GM12878 (cell line): ENCODE data around the gene PYGO2. TPM values are rescaled to one million over a fixed set of nuclear protein-coding genes. Genes with fewer than 3 reads are reported as not detected.

Experiments
- BRCA1 ChIP-seq: IDR thresholded peaks from 2 replicates; pipeline ENCODE4 v1.6.1; 2011; ENCODE audit warnings: low read depth, low read length, improper control_type of control experiment
- CHD2 ChIP-seq: IDR thresholded peaks from 2 replicates; pipeline ENCODE4 v1.6.1; 2011; ENCODE audit warnings: low read depth, low read length, improper control_type of control experiment, borderline replicate concordance
- EGR1 ChIP-seq, 2 experiments: IDR thresholded peaks; 1 replicate in 1 of 2; 2 replicates in 1 of 2; pipeline ENCODE4 v1.6.1; 2011 to 2012; ENCODE audit warnings: low read depth in 2 of 2, low read length in 2 of 2, borderline replicate concordance in 1 of 2, mild to moderate bottlenecking in 1 of 2, moderate library complexity in 1 of 2
- EP300 ChIP-seq, 2 experiments: fragments of 150-350 bp in 1 of 2; IDR thresholded peaks; 2 replicates each; pipeline ENCODE4 v1.6.1; 2011 to 2012; ENCODE audit warnings: low read depth in 2 of 2, low read length in 2 of 2, borderline replicate concordance in 1 of 2, improper control_type of control experiment in 1 of 2, inconsistent platforms in 1 of 2; ENCODE audit not compliant: control insufficient read depth in 1 of 2
- ETV6 ChIP-seq, 2 experiments: fragments of 450-650 bp in 1 of 2; IDR thresholded peaks in 1 of 2; conservative IDR thresholded peaks in 1 of 2; 2 replicates each; pipeline ENCODE4 v1.6.1; 2014; ENCODE audit warnings: antibody characterized with exemption in 1 of 2, borderline replicate concordance in 1 of 2, low read depth in 1 of 2, mild to moderate bottlenecking in 1 of 2, moderate library complexity in 1 of 2
- FOS ChIP-seq: IDR thresholded peaks from 3 replicates; pipeline ENCODE4 v1.6.1; 2011; ENCODE audit warnings: borderline replicate concordance; ENCODE audit not compliant: insufficient read length; ENCODE audit errors: extremely low read depth
- MXI1 ChIP-seq: fragments of 150-350 bp; IDR thresholded peaks from 2 replicates; pipeline ENCODE4 v1.6.1; 2011; ENCODE audit warnings: low read depth, mild to moderate bottlenecking, inconsistent platforms, low read length, improper control_type of control experiment
- POLR2AphosphoS5 ChIP-seq: IDR thresholded peaks from 2 replicates; pipeline ENCODE4 v1.6.1; 2011; ENCODE audit warnings: mild to moderate bottlenecking, low read length, inconsistent platforms
- RAD21 ChIP-seq: IDR thresholded peaks from 2 replicates; pipeline ENCODE4 v1.6.1; 2011; ENCODE audit warnings: mild to moderate bottlenecking, low read depth, low read length, moderate library complexity; ENCODE audit not compliant: insufficient read depth
- RCOR1 ChIP-seq: conservative IDR thresholded peaks from 2 replicates; pipeline ENCODE4 v1.6.1; 2012; ENCODE audit warnings: low read depth, low read length, improper control_type of control experiment
- RELB ChIP-seq: fragments of 450-650 bp; IDR thresholded peaks from 2 replicates; pipeline ENCODE4 v1.6.1; 2017; ENCODE audit warnings: low read depth, mild to moderate bottlenecking, moderate library complexity
- SIX5 ChIP-seq: IDR thresholded peaks from 2 replicates; pipeline ENCODE4 v1.6.1; 2011; ENCODE audit warnings: mild to moderate bottlenecking, low read depth, low read length, moderate library complexity; ENCODE audit not compliant: severe bottlenecking
- SKIL ChIP-seq: fragments of 450-650 bp; IDR thresholded peaks from 2 replicates; pipeline ENCODE4 v1.6.1; 2017; ENCODE audit warnings: mild to moderate bottlenecking, low read depth, inconsistent platforms; ENCODE audit not compliant: poor library complexity, severe bottlenecking
- SP1 ChIP-seq: IDR thresholded peaks from one replicate; pipeline ENCODE4 v1.6.1; 2011; ENCODE audit warnings: low read depth, low read length
- USF2 ChIP-seq: IDR thresholded peaks from 2 replicates; pipeline ENCODE4 v1.6.1; 2011; ENCODE audit warnings: low read depth, low read length, improper control_type of control experiment, borderline replicate concordance
- YY1 ChIP-seq: IDR thresholded peaks from 2 replicates; pipeline ENCODE4 v1.6.1; 2011; ENCODE audit warnings: low read depth, mild to moderate bottlenecking, low read length
- ZNF207 ChIP-seq: fragments of 450-650 bp; IDR thresholded peaks from 2 replicates; pipeline ENCODE4 v1.6.1; 2014; ENCODE audit warnings: antibody characterized with exemption, mild to moderate bottlenecking, borderline replicate concordance
- ZNF687 ChIP-seq: fragments of 450-650 bp; IDR thresholded peaks from 2 replicates; pipeline ENCODE4 v1.6.1; 2017; ENCODE audit warnings: mild to moderate bottlenecking, moderate library complexity
- polyA plus RNA-seq, 11 experiments: library from polyadenylated mRNA; depleted of rRNA in 4 of 11; unstranded in 6 of 11; stranded (reverse) in 5 of 11; fragments of >200 nt; fragmentation: Nextera tagmentation in 4 of 11; fragmentation: Illumina TruSeq in 1 of 11; extraction: Ambion mirVana in 4 of 11; extraction: Trizol in 1 of 11; gene quantifications; 1 replicate in 1 of 11; 2 replicates in 10 of 11; pipeline versions ENCODE4 v1.2.1 to v1.2.3, GENCODE V29; 2011 to 2016; ENCODE audit warnings: inconsistent platforms in 2 of 11, missing spikeins in 2 of 11, low read depth in 1 of 11
- total RNA-seq, 4 experiments: library from RNA; depleted of rRNA in 3 of 4; stranded (reverse); fragments of >200 nt in 3 of 4; fragmentation: Illumina TruSeq in 1 of 4; extraction: Trizol in 1 of 4; gene quantifications; 2 replicates each; pipeline versions ENCODE4 v1.2.1 to v1.2.3, GENCODE V29; 2013 to 2021

The PYGO2 gene
- total and polyA plus RNA-seq, 10 of the 15 experiments (the other 5 are each of a cell fraction or from before 2014, with no cell fraction given) = 8.1 to 33.8 (median 23.5) TPM

GRCh38 chr1:154937085-154937987 is 24.2 kb downstream of the PYGO2 start (continued):
- TF ChIP-seq EGR1 (IDR thresholded peaks at IDR 0.05; ENCODE audit: borderline replicate concordance in 1 of 2, low read depth in 2 of 2, low read length in 2 of 2) = peak in 1 of 2 experiments; percentile 56; a peak in 2 of 3 replicates
- peak; percentile 21 for TF ChIP-seq MXI1
- peak; percentile 41; the same call in 1 of the 2 replicates for TF ChIP-seq ZNF687
- peak; percentile 47 for TF ChIP-seq SIX5
- peak; percentile 79 for TF ChIP-seq CHD2
- TF ChIP-seq EP300 (IDR thresholded peaks at IDR 0.05; ENCODE audit: borderline replicate concordance in 1 of 2, control insufficient read depth in 1 of 2, low read depth in 2 of 2, low read length in 2 of 2) = peak; percentile 37 to 56; a peak in 2 of 4 replicates
- TF ChIP-seq USF2 = no peak
- TF ChIP-seq RELB = peak; percentile 97
- 0 out of 2 replicates have a peak, but pooled peaks have one; percentile 20 for TF ChIP-seq BRCA1
- no peak for TF ChIP-seq FOS
- 0 out of 4 replicates have a peak, but pooled peaks of 1 of the 2 experiments have one; percentile 31 for TF ChIP-seq ETV6 (conservative IDR thresholded peaks at IDR 0.05 in 1 of 2, IDR thresholded peaks at IDR 0.05 in 1 of 2; ENCODE audit: borderline replicate concordance in 1 of 2, low read depth in 1 of 2)
- TF ChIP-seq SKIL = peak; percentile 99
- peak; percentile 77 for TF ChIP-seq SP1
- TF ChIP-seq YY1 = no peak
- TF ChIP-seq POLR2AphosphoS5 = peak; percentile 71; the same call in 1 of the 2 replicates
- no peak for TF ChIP-seq RCOR1
- TF ChIP-seq ZNF207 = peak; percentile 81; the same call in 1 of the 2 replicates
- TF ChIP-seq RAD21 = 0 out of 2 replicates have a peak, but pooled peaks have one; percentile 10
